ENCODE results near the gene POT1.

The POT1 gene

DNA sequence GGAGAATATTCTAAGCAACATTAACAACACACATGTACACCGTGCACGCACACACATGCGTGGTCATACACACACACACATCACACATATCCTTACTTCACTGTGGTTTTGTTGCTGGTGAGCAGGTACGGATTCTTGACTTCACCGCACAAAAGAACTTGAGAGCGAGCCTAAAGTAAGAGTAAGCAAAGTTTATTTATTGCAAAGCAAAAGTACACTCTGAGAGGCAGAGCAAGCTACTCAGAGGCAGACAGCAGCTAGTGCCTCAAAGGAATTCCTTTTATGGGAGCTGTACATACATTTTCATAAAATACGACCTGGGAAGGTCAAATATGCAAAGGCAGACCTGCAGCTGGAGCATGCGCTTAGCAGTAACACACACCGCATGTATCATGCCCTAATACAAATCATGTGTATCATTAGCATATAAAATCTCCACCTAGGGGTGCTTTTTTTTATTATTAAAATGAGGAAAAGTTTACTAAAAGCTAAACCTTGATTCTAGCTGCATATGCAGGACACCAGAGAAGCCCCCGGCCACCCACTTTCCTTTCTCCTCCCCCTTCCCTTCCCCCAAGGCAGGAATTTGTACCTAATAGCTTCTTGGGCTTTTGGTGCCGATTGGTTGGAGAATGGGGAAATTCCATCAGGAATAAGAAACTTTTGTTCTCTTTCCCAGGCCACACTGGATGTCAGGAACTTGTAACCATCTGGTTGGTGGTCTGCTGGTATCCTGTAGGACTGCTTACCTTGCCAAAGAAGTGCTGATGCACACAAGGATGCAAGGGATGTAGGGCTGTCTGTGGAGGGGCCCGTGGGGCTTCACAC is 147.5 kb downstream of the POT1 start:
- H3K9me3 ChIP-seq (ENCODE audit: severe bottlenecking) = no peaks in the 10 kb centered on the region
- H3K36me3 ChIP-seq = no peaks in the 10 kb centered on the region
- TF ChIP-seq, protein P1, sequence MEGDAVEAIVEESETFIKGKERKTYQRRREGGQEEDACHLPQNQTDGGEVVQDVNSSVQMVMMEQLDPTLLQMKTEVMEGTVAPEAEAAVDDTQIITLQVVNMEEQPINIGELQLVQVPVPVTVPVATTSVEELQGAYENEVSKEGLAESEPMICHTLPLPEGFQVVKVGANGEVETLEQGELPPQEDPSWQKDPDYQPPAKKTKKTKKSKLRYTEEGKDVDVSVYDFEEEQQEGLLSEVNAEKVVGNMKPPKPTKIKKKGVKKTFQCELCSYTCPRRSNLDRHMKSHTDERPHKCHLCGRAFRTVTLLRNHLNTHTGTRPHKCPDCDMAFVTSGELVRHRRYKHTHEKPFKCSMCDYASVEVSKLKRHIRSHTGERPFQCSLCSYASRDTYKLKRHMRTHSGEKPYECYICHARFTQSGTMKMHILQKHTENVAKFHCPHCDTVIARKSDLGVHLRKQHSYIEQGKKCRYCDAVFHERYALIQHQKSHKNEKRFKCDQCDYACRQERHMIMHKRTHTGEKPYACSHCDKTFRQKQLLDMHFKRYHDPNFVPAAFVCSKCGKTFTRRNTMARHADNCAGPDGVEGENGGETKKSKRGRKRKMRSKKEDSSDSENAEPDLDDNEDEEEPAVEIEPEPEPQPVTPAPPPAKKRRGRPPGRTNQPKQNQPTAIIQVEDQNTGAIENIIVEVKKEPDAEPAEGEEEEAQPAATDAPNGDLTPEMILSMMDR (IDR thresholded peaks at IDR 0.05; ENCODE audit: low read depth, low read length) = no peak
- DNase-seq = no peak
- no peaks in the 10 kb centered on the region for H3K27me3 ChIP-seq (ENCODE audit: insufficient read depth, low read depth, severe bottlenecking)
- H3K4me3 ChIP-seq (ENCODE audit: low read depth, low read length) = no peak overlapping the region
- no peak overlapping the region for H3K27ac ChIP-seq

DNA sequence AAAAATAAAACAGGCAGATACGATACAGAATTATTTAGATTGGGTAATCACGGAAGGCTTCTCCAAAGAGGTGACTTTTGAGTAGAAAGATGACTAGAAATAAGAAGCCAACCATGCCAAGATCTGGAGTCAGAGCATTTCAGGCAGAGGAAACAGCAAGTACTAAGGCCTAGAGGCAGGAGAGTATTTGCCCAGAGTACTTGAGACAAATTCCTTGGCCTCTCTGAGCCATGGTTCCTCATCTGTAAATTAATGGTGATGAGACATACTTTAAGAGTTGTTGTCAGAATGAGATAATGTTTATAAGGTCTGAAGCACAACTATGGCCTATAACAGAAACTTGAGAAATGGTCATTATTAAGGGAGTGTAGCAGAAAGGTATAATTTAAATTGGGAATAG is 148.2 kb downstream of the POT1 start:
- H3K36me3 ChIP-seq = no peaks in the 10 kb centered on the region
- no peak overlapping the region for H3K27ac ChIP-seq
- no peak overlapping the region for H3K4me3 ChIP-seq (ENCODE audit: low read depth, low read length)
- no peaks in the 10 kb centered on the region for H3K27me3 ChIP-seq (ENCODE audit: insufficient read depth, low read depth, severe bottlenecking)
- DNase-seq = no peak
- TF ChIP-seq, protein P1 (IDR thresholded peaks at IDR 0.05; ENCODE audit: low read depth, low read length) = no peak
- H3K9me3 ChIP-seq (ENCODE audit: severe bottlenecking) = no peaks in the 10 kb centered on the region

DNA sequence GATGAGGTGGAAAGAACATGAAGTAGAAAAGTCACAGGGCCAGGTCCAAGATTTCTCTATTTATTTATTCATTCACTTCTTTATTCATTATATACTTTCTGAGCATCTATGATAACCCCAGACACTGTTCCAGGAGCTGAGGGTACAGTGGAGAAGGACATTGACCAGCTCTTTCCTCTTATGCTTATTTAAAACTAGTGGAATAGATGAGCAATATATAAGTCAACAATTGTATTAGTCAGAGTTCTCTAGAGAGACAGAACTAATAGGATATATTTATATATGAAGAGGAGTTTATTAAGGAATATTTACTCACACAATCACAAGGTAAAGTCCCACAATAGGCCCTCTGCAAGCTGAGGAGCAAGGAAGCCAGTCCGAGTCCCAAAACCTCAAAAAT is 149.0 kb downstream of the POT1 start:
- Histone ChIP-seq H3K27me3 (ENCODE audit: insufficient read depth, low read depth, severe bottlenecking) (no peaks in the 10 kb centered on the region), H3K27ac (no peak overlapping the region), H3K36me3 (no peaks in the 10 kb centered on the region), H3K4me3 (ENCODE audit: low read depth, low read length) (no peak overlapping the region), H3K9me3 (ENCODE audit: severe bottlenecking) (no peaks in the 10 kb centered on the region)
- no peak for DNase-seq
- TF ChIP-seq, protein P1 (IDR thresholded peaks at IDR 0.05; ENCODE audit: low read depth, low read length) = no peak

DNA sequence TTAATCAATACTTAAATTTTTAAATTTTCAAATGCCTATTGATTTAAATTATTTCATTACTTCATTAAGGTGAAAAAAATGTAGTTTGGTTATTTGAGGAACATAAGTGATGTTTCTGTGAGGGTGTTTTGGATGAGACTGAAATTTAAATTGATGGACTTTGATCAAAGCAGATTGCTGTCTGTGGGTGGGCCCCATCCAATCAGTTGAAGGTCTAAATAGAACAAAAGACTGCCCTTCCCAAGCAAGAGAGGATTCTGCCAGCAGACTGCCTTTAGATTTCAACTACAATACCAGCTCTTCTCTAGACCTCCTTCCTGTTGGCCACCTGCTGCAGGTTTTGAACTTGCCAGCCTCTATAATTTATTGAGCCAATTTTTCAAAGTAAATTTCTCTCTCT is 149.6 kb downstream of the POT1 start:
- H3K27ac ChIP-seq = no peak overlapping the region
- no peaks in the 10 kb centered on the region for H3K27me3 ChIP-seq (ENCODE audit: insufficient read depth, low read depth, severe bottlenecking)
- no peak overlapping the region for H3K4me3 ChIP-seq (ENCODE audit: low read depth, low read length)
- no peaks in the 10 kb centered on the region for H3K36me3 ChIP-seq
- no peak for DNase-seq
- TF ChIP-seq, protein P1 (IDR thresholded peaks at IDR 0.05; ENCODE audit: low read depth, low read length) = no peak
- H3K9me3 ChIP-seq (ENCODE audit: severe bottlenecking) = no peaks in the 10 kb centered on the region

DNA sequence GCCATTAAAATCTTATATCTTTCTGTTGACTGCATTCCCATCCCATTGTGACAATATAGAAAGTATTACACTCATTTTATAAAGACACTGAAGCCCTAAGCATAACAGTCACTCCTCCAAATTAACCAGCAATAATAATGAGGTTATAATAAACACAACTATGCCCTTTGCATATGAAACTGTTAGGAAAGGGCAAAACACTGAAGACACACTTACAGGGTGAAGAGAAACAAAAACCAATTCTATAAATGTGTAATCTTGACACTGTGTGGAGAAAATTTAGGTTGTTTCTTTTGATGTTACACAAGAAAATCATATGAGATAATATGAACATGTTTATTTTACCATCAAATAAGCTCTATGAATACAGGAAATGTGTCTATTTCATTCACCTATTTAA is 150.0 kb downstream of the POT1 start:
- TF ChIP-seq, protein P1 (IDR thresholded peaks at IDR 0.05; ENCODE audit: low read depth, low read length) = no peak
- no peak for DNase-seq
- H3K4me3 ChIP-seq (ENCODE audit: low read depth, low read length) = no peak overlapping the region
- H3K36me3 ChIP-seq = no peaks in the 10 kb centered on the region
- no peaks in the 10 kb centered on the region for H3K9me3 ChIP-seq (ENCODE audit: severe bottlenecking)
- no peaks in the 10 kb centered on the region for H3K27me3 ChIP-seq (ENCODE audit: insufficient read depth, low read depth, severe bottlenecking)
- no peak overlapping the region for H3K27ac ChIP-seq

DNA sequence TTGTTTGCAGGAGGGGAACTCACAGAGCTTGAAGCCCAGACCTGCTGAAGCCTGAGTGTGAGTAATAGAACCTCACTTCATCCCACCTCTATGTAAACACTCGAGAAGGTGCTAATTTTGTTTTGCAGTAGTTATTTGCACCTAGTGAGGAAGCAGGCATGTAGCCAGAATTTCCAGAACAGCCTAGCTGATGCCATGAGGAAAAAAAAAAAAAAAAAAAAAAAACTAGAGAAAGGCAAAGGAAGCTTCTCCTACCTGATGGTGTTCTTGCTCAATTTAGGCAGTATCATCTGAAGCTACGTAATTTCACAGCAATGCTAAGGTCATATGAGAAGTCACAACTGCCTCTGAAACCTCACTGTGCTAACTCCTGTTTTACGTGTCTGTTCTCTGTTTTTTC is 150.4 kb downstream of the POT1 start:
- Histone ChIP-seq H3K36me3 (no peaks in the 10 kb centered on the region), H3K27ac (no peak overlapping the region), H3K4me3 (ENCODE audit: low read depth, low read length) (no peak overlapping the region), H3K27me3 (ENCODE audit: insufficient read depth, low read depth, severe bottlenecking) (no peaks in the 10 kb centered on the region), H3K9me3 (ENCODE audit: severe bottlenecking) (no peaks in the 10 kb centered on the region)
- TF ChIP-seq, protein P1 (IDR thresholded peaks at IDR 0.05; ENCODE audit: low read depth, low read length) = no peak
- DNase-seq = no peak
